NCI-H510A treated with DMSO at 0.1 percent for 48 hours (cell line): ENCODE results near the gene RCL1.
"Not testable (repeated sequence)": the region's sequence is repeated elsewhere in the genome, so short reads cannot be mapped to it uniquely, and the experiment has no call there.

Experiments
- DNase-seq: peaks from one replicate; lab custom pipeline; 2025; lab: John Stamatoyannopoulos, UW

Gene RCL1

DNA sequence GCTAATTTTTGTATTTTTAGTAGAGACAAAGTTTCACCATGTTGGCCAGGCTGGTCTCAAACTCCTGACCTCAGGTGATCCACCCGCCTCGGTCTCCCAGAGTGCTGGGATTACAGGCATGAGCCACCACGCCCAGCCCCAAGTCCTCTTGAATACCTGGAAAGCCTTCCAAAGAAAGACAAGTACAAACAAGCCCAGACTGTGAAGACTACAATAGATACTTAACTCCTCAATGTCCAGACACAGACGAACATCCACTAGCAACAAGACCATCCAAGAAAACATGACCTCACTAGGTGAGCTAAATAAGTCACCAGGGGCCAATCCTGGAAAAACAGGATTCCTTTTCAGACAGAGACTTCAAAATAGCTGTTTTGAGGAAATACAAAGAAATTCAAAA lies 9.6 kb upstream of the RCL1 start:
- DNase-seq = not testable (repeated sequence)

DNA sequence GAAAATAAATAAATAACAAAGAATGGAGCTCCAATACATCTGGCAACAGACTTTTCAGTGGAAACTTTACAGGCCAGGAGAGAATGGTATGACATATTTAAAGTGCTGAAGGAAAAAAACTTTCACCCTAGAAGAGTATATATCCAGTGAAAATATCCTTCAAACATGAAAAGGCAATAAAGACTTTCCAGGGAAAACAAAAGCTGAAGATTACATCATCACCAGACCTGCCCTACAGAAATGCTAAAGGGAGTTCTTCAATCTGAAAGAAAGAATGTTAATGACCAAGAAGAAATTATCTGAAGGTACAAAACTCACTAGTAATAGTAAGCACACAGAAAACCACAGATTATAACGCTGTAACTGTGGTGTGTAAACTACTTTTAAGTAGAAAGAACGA lies 8.3 kb upstream of the RCL1 start:
- no peak for DNase-seq

DNA sequence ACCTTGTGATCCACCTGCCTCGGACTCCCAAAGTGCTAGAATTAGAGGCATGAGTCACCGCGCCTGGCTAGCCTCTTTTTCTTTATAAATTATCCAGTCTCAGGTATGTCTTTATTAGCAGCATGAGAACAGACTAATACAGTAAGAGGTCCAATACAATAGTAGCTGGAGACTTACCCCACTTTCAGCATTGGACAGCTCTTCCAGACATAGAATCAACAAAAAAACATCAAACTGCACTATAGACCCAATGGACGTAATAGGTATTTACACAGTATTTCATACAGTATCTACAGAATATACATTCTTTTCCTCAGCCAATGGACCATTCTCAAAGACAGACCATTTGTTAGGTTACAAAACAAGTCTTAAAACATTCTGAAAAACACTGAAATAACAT lies 6.1 kb upstream of the RCL1 start:
- no peak for DNase-seq

DNA sequence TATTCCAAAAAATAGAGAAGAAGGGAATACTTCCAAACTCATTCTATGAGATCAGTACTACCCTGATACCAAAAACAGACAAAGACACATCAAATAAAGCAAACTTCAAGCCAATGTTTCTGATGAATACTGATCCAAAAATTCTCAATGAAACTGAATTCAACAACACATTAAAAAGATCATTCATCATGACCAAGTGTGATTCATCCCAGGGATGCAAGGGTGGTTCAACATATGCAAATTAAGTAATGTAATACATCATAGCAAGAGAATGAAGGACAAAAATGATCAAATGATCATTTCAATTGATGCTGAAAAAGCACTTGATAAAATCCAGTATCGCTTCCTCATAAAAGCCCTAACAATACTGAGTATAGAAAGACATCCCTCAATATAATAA lies 4.9 kb upstream of the RCL1 start:
- no peak for DNase-seq

DNA sequence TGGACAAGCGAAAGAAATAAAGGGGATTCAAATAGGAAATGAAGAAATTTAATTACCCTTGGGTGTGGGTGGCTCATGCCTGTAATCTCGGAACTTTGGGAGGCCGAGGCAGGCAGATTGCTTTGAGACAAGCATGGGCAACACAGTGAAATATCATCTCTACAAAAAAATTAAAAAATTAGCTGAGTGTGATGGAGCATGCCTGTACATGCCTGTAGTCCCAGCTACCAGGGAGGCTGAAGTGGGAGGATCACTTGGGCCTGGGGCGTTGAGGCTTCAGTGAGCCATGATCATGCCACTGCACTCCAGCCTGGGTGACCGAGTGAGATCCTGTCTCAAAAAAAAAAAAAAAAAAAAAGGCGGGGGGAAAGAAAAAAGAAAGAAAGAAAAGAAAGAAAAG lies 4.0 kb upstream of the RCL1 start:
- DNase-seq = no peak

DNA sequence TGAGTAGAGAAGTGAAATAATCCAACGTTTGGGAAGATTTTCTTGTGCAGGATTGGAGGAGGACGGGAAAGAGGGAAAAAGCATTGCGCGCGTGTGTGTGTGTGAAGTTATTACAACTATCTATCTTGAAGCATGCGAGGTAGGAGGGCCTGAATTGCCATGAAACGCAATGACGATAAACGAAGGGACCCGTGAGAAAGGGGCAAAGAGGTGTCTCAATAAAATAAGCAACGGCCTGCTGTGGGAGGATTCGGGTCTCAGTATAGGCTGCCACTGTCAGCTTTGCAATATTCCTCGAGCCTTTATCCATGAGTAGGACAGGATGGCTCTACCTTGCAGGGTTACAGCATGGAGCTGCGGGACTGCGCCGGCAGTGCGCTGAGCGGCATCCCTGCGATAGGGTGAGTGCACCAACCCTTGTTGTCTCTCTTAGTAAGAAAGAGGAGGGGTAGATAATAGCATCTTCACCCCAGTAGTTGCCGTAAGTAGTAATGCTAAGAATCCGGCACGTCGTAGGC lies 631 bp upstream of the RCL1 start:
- no peak for DNase-seq

DNA sequence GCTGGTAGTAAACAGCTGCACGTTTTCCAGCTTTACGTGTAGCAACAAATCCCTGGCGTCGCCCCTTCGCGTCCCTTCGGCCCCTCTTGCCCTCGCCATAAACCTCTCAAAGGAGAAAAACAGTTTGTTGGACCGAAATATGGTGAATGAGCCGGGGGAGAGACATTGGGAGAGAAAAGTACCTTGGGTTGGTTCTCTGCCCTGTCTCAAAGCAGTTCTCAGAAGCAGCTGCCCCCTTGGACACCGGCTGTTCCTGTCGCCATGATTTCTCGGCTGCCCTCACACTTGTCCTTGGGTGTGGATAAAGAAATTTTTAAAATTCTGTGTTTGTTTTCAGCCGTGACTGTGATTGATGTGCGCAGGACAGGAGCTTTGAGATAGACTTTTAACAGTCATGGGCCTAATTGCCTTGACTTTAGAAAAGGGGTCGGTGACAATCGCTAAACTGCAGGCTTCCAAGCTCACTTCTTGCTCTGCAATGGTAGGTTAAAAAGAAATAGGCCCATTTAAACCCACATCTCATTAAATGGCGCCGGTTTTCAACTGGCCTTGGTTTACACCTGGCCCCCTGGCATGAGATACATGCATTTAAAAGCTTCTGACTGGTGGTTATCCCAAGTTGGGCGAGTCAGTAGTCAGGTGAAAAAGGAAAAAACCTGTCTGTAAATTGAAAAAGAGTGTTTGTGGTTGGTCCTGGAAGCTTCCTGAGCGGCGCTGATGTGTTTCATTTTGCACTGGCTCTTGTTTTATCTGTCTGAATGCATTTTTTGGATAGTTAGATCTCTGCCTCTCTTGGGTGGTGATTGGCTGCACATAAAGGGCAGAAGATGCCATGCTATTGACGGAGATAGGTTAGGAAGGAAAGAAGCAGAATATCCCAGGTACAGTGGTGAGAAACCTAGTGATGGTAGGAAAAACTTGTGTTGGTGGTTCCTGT lies 983 bp downstream of the RCL1 start:
- DNase-seq = no peak

DNA sequence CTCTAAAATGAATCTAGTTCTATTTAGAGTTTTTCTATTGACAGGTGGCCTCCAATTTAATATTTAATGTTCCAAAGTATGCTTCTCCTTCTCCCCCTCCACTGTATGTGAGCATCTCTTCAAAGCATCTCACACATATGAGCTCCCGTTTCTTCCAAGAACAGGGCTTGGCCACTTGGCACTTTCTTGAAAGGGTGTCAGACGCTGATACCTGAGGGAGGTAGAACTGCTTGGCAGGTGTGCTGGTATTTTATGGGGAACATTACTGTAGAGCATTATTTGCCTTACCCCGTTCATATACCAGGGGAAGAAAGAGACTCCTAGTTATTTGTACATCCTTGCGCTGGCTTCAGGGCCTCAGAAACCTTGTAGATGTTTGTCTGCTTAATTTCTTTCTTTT lies 1.9 kb downstream of the RCL1 start:
- DNase-seq = no peak

DNA sequence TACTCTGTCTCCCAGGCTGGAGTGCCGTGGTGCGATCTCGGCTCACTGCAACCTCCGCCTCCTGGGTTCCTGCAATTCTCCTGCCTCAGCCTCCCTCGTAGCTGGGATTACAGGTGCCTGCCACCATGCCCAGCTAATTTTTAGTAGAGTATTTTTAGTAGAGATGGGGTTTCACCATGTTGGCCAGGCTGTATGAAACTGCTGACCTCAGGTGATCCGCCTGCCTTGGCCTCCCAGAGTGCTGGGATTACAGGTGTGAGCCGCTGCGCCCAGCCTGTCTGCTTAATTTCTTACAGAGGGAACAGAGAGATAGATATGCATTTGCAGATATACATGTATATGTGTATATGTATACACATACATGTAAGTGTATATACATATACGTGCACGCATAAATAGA lies 2.4 kb downstream of the RCL1 start:
- DNase-seq = not testable (repeated sequence)

DNA sequence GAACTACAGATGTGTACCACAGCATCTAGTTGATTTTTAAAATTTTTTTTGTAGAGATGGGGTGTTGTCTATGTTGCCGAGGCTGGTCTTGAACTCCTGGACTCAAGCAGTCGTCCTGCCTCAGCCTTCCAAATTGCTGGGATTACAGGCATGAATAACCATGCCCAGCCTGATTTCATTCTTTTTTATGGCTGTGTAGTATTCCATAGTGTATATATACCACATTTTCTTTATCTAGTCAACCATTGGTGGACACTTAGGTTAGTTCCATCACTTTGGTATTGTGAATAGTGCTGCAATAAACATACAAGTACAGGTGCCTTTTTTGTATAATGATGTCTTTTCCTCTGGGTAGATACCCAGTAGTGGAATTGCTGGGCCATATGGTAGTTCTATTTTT lies 3.8 kb downstream of the RCL1 start:
- DNase-seq = no peak

DNA sequence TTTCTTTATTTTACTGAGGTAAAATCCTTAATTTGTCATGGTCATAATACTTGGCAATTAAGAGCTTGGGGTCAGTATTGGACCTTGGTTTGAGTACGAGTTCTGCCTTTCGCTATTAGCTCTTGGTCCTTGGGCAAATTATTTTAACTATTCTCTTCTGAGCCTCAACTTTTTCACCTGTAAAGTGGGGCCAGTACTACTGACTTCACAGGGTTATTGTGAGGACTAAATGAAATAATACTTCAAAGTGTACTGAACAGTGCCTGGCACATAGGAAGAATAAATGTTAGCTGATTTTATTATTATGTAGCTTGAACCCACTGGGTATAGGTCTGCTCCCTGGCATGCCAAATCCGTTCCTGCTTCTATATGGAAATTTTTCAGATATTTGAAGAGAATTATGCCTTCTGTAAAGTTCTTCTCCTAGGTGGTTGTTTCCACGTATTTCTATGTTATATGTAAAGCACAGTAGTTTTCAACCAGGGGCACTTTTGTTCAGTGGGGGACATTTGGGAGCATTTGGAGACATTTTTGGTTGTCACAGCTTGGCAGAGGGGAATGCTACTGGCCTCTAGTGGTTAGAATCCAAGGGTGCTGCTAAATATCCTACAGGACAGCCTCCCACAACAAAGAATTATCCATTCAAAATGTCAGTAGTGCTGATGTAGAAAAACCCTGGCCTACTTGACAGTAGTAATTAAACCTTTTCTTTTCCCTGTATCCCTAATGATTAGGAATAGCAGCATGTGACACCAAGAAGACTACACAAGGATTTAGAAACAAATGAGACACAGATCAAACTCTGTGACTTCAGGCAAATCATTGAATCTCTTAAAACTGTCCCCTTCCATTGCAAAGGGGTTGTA lies 4.5 kb downstream of the RCL1 start:
- DNase-seq = no peak

DNA sequence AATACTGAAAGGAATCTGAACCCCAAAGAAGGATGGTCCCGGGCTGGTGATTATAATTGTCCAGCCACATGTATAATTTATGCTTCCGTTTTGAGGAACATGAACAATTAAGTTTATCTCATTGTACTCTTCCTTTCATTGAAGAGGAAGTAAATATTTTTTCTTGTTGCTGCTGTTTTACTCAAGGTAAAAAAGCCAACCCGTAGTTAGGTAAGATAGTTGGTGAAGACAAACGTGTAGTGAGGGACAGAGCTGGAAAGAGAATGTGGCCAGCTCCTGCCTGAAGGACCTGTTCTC lies 5.1 kb downstream of the RCL1 start:
- DNase-seq = no peak

DNA sequence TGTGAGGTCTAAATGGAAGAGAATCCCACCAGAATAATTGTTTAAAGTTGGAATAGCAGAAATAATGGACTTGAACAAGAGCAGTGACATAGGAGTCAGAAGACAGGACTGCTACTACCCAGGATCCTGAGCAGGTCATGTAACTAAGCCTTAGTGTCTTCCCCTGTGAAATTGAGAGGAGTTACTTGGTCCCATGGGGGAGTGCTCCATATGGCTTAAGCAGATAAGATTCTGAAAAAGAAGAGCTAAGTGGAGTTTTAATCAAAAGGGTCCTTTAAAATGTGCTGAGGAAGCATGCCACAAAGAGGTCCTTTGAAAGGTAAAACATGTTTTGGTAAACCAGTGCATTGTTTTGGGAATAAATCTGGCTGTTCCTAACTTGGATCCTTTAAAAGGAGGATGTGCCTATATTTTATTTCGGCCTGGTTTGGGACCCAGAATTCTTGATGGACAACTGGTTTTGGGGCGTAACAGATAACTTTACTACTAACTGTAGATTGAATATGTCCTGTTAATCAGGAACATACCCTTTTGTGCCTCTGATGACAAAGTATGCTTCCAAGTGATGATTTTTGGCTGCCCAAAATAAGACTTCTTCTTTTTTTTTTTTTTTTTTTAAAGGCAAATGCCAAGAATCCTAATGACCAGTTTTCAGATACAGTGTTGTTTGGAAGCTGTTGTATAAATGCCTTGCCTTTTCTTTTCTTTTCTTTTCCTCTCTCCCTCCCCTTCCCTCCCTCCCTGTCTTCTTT lies 5.7 kb downstream of the RCL1 start:
- DNase-seq = no peak

DNA sequence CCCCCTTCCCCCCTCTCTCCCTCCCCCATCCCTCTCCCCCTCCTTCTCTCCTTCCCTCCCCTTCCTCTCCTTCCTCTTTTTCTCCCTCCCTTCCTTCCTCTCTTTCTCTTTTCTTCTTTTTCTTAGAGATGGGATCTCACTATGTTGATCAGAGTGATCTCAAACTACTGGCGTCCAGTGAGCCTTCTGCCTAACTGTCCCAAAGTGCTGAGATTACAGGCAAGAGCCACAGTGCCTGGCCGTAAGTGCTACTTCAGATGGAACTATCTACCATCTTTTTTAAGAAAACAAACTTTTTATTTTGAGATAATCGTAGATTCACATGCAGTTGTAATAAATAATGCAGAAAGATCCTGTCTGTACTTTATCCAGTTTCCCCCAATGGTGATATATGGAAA lies 6.3 kb downstream of the RCL1 start:
- DNase-seq = no peak

DNA sequence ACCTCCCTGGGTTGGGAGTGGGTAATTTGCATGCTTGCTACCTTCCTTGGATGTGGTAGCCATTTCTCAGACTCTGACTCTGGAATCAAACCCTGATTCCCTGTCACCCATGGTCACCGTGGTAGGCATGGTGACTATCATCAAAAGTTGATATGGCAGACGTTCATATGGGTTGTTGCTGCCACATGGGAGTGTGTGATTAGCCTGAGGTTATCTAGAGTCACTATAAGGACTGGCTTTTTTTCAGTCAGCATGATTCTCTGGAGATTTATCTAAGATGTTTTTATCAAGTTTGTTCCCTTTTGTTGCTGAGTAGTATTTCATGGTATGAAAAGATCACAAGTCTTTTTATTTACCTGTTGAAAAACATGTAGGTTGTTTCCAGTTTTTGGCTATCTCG lies 7.0 kb downstream of the RCL1 start:
- no peak for DNase-seq

DNA sequence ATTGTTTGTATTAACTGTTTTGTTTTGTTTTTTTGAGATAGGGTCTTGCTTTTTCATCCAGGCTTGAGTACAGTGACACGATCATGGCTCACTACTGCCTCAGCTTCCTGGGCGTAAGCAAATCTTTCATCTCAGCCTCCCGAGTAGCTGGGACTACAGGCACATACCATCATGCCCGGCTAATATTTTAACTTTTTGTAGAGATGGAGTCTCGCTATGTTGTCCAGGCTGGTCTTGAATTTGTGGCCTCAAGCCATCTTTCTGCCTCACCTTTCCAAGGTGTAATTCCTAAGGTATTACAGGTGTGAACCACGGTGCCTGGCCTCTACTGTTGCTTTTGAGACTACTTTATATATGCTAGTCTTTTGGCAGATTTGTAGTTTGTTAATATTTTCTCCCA lies 8.4 kb downstream of the RCL1 start:
- no peak for DNase-seq

DNA sequence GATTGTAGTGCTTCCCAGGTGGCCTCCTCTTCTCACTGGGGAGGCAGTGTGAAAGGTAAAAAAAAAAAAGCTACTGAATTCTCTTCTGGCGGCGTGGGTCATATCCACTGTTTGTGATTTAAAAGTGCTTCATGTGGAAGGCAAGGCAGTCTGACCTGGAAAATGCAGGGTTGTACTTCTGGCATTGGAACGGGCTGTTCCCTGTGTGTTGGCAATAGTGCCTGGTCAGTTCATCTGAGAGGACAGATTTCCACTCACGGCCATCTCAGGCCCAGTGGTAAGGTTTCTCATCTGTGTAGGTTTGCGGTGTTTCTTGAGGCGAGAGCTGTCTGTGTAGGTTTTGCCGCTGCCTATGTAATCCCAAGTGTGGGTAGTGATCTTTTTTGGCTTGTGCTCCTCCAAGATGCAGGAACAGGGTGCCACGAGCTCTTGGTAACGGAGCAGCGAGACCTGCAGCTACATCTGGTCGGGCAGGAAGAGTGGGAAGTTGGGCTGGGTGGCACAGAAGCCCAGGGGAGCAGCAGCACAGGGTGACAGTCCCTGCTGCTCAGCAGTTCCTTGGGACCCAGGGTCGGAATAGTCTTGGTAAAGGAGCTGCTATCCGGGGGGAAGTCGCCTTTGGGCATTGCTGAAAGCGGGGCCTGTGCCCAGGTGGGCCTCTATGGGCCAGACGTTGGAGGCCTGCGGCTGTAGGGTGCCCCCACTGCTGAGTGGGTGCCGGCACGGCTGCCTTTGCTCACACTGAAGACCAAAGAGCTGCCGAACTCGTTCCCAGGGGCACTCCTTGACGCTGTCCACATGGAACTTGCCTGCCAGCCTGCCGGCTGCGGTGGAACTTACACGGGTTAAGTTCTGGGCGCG lies 11.2 kb downstream of the RCL1 start:
- DNase-seq = no peak

DNA sequence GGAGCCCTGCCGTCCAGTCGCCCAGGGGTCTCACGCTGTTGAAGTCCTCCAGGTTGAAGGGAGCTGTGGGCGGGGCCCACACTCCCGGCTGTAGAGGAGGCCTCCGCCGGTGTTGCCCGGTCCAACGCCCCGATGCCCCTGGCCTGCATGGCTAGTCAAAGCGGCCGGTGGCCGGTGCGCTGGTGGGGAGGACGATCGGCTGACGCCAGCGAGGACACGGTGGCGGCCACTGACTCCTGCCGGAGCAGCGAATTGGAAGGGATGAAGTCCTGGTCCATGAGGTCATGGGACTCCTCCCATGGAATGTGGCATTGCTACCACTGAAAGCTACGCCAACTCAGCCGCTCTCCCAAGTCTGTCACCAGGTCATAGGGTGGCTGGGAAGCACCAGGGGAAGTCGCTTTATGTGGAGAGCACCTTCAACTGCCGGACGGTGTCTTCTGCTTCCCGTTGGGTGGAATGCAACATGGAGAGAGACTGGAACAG lies 11.8 kb downstream of the RCL1 start:
- no peak for DNase-seq

DNA sequence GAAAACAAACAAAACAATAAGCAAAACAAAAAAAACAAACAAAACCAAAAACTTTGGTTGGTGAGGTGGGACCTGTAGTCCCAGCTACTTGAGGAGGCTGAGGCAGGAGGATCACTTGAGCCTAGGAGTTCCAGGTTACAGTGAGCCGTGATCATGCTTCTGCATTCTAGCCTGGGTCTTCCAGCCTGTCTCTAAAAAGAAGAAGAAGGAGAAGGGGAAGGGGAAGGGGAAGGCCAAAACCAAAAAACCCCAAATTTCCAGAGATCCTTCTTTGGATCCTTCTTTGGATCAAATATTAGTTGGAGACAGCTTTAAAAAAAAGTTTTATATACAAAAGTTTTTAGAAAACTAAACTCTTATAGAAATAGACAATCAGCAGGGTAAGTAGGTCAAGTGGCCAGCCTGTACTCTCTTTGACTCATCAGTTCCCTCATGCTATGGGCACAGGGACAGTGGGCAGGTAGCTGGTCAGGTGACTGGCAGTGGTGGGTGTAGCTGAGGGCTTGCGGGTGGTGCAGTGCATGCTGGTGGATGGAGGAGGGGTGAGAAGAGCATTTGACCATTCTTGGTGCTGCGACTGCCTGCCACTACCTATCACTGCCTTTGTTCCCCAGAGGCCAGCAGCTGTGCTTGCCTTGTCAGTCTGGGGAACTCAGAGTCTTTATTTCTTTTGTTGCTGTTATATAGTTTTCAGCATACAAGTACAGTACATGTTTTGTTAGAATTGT lies 12.6 kb downstream of the RCL1 start:
- DNase-seq = no peak

DNA sequence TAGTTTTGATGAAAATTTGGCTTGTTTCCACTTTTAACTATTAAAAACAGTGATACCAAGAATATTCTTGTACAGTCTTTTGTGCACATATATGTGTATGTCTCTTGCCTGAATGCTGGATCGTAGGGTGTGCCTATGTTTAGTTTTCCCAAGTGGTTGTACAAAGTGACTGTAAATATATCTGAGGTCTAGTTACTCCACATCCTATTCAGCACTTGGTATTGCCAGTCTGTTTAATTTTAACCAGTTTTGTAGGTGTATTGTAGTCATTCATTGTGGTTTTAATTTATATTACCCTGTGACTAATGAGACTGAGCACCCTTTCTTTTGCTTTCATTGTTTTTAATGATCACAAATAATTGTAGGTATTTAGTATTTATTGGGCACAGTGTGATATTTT lies 17.8 kb downstream of the RCL1 start:
- no peak for DNase-seq

DNA sequence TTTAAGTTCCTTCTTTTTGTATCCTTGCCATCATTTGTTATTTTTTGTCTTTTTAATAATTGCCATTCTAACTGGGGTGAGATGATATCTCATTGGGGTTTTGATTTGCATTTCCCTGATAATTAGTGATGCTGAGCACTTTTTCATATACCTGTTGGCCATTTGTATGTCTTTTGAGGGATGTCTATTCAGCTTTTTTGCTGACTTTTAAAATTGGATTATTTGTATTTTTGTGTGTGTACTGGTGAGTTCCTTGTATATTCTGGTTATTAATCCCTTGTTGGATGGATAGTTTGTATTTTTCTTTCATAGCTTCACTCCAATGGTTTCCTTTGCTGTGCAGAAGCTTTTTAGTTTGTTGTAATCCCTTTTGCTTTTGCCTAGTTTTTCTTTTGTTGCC lies 19.1 kb downstream of the RCL1 start:
- no peak for DNase-seq
